HG02852 (cell line): Measurements from ENCODE around the gene PAX3.
"Not testable (repeated sequence)": the region's sequence is repeated elsewhere in the genome, so short reads cannot be mapped to it uniquely, and the experiment has no call there.

ENCODE experiments used
- ATAC-seq: cut with Tn5 transposase; IDR thresholded peaks from one replicate; pipeline ENCODE4 v1.9.1; 2021; ENCODE audit warnings: mild to moderate bottlenecking, moderate library complexity; ENCODE audit not compliant: unreplicated experiment

PAX3 gene

GRCh38 chr2:222160125-222160524 is 138.7 kb downstream of the PAX3 start:
- no peak for ATAC-seq

- ATAC-seq, result no peak
Observed at GRCh38 chr2:222159221-222159620, 139.6 kb downstream of the PAX3 start.

DNA sequence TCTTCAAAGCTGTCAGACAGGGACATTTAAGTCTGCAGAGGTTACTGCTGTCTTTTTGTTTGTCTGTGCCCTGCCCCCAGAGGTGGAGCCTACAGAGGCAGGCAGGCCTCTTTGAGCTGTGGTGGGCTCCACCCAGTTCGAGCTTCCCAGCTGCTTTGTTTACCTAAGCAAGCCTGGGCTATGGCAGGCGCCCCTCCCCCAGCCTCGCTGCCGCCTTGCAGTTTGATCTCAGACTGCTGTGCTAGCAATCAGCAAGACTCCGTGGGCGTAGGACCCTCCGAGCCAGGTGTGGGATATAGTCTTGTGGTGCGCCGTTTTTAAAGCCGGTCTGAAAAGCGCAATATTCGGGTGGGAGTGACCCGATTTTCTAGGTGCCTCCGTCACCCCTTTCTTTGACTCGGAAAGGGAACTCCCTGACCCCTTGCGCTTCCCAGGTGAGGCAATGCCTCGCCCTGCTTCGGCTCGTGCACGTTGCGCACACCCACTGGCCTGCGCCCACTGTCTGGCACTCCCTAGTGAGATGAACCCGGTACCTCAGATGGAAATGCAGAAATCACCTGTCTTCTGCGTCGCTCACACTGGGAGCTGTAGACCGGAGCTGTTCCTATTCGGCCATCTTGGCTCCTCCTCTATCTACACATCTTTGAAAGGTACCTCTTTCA is 143.7 kb downstream of the PAX3 start:
- ATAC-seq, result not testable (repeated sequence)
